SU-DHL-6 (cell line): ENCODE data around the gene SPOCK1.

Experiments
- H2AFZ ChIP-seq: fragments of 200-600 bp; sonication (generic); 2 replicates; pipeline ENCODE4 v1.6.1; 2014; ENCODE audit warnings: low read depth, mild to moderate bottlenecking, moderate library complexity, mixed read lengths, antibody characterized with exemption, low read length; ENCODE audit not compliant: severe bottlenecking
- H3F3A ChIP-seq: fragments of 200-600 bp; shearing (Covaris generic); 2 replicates; pipeline ENCODE4 v1.6.0; 2016; ENCODE audit warnings: antibody characterized with exemption, mild to moderate bottlenecking; ENCODE audit not compliant: insufficient read depth
- H3K27ac ChIP-seq: fragments of 200-600 bp; sonication (generic); 2 replicates; pipeline ENCODE4 v1.5.1; 2016; ENCODE audit warnings: low read depth, mild to moderate bottlenecking, low read length, moderate library complexity, mixed read lengths
- H3K27me3 ChIP-seq: fragments of 200-600 bp; sonication (generic), shearing (Covaris generic); 2 replicates; pipeline ENCODE4 v1.6.0; 2014; ENCODE audit warnings: mild to moderate bottlenecking, low read length
- H3K36me3 ChIP-seq: fragments of 200-600 bp; sonication (generic); 2 replicates; pipeline ENCODE4 v1.6.1; 2014; ENCODE audit warnings: mild to moderate bottlenecking, low read length, mixed read lengths
- H3K4me2 ChIP-seq: fragments of 300-600, 200-600 bp; shearing (Covaris generic), sonication (generic); 2 replicates; pipeline ENCODE4 v1.6.0; 2014; ENCODE audit warnings: low read length, low read depth, mild to moderate bottlenecking; ENCODE audit not compliant: poor library complexity, severe bottlenecking
- H3K4me3 ChIP-seq: fragments of 200-600 bp; sonication (generic); 2 replicates; pipeline ENCODE4 v1.5.1; 2014; ENCODE audit warnings: antibody characterized with exemption, low read length, mild to moderate bottlenecking, mixed read lengths; ENCODE audit not compliant: insufficient read depth, poor library complexity, severe bottlenecking
- H3K79me2 ChIP-seq: fragments of 200-600 bp; sonication (generic); 2 replicates; pipeline ENCODE4 v1.6.1; 2014; ENCODE audit warnings: mild to moderate bottlenecking, low read length, moderate library complexity; ENCODE audit not compliant: insufficient read depth
- H3K9ac ChIP-seq: fragments of 200-600 bp; sonication (generic); 2 replicates; pipeline ENCODE4 v1.7.0; 2014; ENCODE audit warnings: mild to moderate bottlenecking, low read length
- H3K9me2 ChIP-seq: fragments of 200-600 bp; sonication (generic); replicated peaks from 2 replicates; pipeline ENCODE4 v1.6.1; 2014; ENCODE audit warnings: low read length; ENCODE audit not compliant: insufficient read depth
- H3K9me3 ChIP-seq: fragments of 200-600 bp; sonication (generic); 2 replicates; pipeline ENCODE4 v1.6.1; 2014; ENCODE audit warnings: low read length, mixed read lengths; ENCODE audit not compliant: insufficient read depth
- H4K20me1 ChIP-seq: fragments of 200-600 bp; sonication (generic); 2 replicates; pipeline ENCODE4 v1.6.1; 2014; ENCODE audit warnings: low read depth, mild to moderate bottlenecking, antibody characterized with exemption, low read length, moderate library complexity, mixed read lengths
- CTCF ChIP-seq: fragments of 200-600 bp; sonication (generic); IDR thresholded peaks from one replicate; pipeline ENCODE4 v1.5.1; 2017; ENCODE audit warnings: antibody characterized with exemption, mild to moderate bottlenecking, low read length, moderate library complexity; ENCODE audit not compliant: insufficient read depth, poor library complexity, severe bottlenecking
- EZH2phosphoT487 ChIP-seq: fragments of 200-600 bp; sonication (generic), shearing (Covaris generic); conservative IDR thresholded peaks from 2 replicates; pipeline ENCODE4 v1.6.1; 2018; ENCODE audit warnings: mild to moderate bottlenecking, antibody characterized with exemption, low read length, moderate library complexity, mixed read lengths

The SPOCK1 gene

GRCh38 chr5:137273511-137273910 lies 225.6 kb downstream of the SPOCK1 start:
- no peaks in the 10 kb centered on the region for H3K9me2 ChIP-seq

GRCh38 chr5:137272831-137273230 lies 226.3 kb downstream of the SPOCK1 start:
- Histone ChIP-seq H3K9me2 (no peaks in the 10 kb centered on the region), H2AFZ (no peak overlapping the region), H3F3A (no peaks in the 10 kb centered on the region), H3K36me3 (no peaks in the 10 kb centered on the region), H4K20me1 (no peaks in the 10 kb centered on the region), H3K27ac (no peak overlapping the region), H3K9me3 (no peaks in the 10 kb centered on the region), H3K4me3 (no peak overlapping the region), H3K9ac (no peak overlapping the region), H3K27me3 (no peaks in the 10 kb centered on the region), H3K79me2 (no peaks in the 10 kb centered on the region), H3K4me2 (no peak overlapping the region)
- no peak for TF ChIP-seq EZH2phosphoT487
- TF ChIP-seq CTCF, result no peak

More at GRCh38 chr5:137273511-137273910, 225.6 kb downstream of the SPOCK1 start:
- Histone ChIP-seq H3K27ac (no peak overlapping the region), H3K36me3 (no peaks in the 10 kb centered on the region), H4K20me1 (no peaks in the 10 kb centered on the region), H3K4me2 (no peak overlapping the region), H3K4me3 (no peak overlapping the region), H3K79me2 (no peaks in the 10 kb centered on the region), H3F3A (no peaks in the 10 kb centered on the region), H3K9ac (no peak overlapping the region), H3K27me3 (no peaks in the 10 kb centered on the region), H2AFZ (no peak overlapping the region), H3K9me3 (no peaks in the 10 kb centered on the region)
- TF ChIP-seq CTCF (no peak), EZH2phosphoT487 (no peak)

GRCh38 chr5:137269946-137270345 lies 229.2 kb downstream of the SPOCK1 start:
- Histone ChIP-seq H3K27ac (no peak overlapping the region), H3K79me2 (no peaks in the 10 kb centered on the region), H3F3A (no peaks in the 10 kb centered on the region), H3K4me2 (no peak overlapping the region), H3K9me2 (no peaks in the 10 kb centered on the region), H3K27me3 (no peaks in the 10 kb centered on the region), H4K20me1 (no peaks in the 10 kb centered on the region), H3K9ac (no peak overlapping the region), H3K4me3 (no peak overlapping the region), H3K9me3 (no peaks in the 10 kb centered on the region), H2AFZ (no peak overlapping the region), H3K36me3 (no peaks in the 10 kb centered on the region)
- TF ChIP-seq EZH2phosphoT487 (no peak), CTCF (no peak)
